COLO668 (cell line): ENCODE measurements around the gene BCL3.
"Not testable (repeated sequence)": the region's sequence is repeated elsewhere in the genome, so short reads cannot be mapped to it uniquely, and the experiment has no call there.

Experiments
- DNase-seq: peaks from one replicate; lab custom pipeline; 2025; ENCODE audit not compliant: unreplicated experiment; lab: John Stamatoyannopoulos, UW

Gene BCL3

DNA sequence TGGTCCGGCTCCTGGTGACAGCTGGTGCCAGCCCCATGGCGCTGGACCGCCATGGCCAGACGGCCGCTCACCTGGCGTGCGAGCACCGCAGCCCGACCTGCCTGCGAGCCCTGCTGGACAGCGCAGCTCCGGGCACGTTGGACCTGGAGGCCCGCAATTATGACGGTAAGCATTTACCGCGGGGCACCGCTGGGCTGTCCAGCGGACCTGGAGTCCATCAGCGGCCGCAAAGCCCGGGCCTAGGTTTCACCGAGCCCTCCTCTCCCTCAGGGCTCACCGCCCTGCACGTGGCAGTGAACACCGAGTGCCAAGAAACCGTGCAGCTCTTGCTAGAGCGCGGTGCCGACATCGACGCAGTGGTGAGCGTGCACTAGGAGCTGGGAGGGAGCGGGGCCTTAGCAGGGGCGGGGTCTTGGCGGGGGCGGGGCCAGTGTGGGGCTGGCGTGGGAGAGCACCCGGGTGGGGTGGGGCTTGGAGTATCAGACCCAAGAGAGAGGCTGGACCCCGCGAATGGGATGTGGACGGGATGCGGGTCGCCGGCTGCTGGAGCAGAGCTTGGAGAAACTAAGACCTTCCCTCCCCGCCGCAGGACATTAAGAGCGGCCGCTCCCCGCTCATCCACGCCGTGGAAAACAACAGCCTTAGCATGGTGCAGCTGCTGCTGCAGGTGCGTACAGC is 8.7 kb downstream of the BCL3 start:
- no peak for DNase-seq

DNA sequence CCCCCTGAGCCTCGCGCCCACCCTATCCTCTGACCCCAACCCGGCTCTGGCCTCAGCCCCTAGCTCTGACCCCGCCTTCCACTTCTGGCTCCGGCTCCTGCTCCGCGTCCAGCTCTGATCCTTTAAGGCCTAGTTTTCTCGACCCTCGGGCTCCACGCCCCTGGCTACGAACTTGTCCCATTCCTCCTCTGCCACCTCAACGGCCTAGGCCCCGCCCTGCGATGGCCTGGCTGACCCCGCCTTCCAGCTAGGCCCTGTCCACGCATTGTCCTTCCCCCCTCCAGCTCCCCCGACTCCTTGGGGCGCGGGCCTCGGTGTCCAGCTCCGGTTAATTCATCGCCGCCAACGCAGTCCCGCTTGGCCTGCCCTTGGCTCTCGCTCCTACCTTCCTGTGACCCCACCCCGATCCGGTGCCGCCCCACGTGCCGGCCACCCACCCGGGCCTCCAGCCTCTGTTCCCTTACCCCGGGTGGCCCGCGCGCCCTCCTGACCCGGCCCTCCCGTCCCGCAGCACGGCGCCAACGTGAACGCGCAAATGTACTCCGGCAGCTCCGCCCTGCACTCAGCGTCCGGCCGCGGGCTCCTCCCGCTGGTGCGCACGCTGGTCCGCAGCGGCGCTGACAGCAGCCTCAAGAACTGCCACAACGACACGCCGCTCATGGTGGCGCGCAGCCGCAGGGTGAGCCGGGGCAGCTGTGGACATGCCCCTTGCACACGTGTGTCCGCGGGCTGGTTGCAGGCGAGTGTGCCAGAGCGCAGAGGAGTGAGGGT is 9.4 kb downstream of the BCL3 start:
- no peak for DNase-seq

DNA sequence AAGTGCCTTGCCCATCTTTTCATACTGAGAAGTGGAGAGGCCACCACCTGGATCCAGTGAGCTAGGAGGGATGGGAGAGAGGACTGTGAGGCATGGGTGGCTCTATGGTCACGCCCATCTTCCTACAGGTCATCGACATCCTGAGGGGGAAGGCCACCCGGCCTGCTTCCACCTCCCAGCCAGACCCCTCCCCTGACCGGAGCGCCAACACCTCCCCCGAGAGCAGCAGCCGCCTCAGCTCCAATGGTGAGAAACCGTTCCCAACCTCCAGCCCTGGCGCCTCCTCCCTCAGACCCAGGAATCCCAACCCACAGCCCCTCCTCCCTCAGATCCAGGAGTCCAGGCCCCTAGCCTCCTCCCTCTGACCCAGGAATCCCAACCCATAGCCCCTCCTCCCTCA is 10.1 kb downstream of the BCL3 start:
- DNase-seq: no peak

DNA sequence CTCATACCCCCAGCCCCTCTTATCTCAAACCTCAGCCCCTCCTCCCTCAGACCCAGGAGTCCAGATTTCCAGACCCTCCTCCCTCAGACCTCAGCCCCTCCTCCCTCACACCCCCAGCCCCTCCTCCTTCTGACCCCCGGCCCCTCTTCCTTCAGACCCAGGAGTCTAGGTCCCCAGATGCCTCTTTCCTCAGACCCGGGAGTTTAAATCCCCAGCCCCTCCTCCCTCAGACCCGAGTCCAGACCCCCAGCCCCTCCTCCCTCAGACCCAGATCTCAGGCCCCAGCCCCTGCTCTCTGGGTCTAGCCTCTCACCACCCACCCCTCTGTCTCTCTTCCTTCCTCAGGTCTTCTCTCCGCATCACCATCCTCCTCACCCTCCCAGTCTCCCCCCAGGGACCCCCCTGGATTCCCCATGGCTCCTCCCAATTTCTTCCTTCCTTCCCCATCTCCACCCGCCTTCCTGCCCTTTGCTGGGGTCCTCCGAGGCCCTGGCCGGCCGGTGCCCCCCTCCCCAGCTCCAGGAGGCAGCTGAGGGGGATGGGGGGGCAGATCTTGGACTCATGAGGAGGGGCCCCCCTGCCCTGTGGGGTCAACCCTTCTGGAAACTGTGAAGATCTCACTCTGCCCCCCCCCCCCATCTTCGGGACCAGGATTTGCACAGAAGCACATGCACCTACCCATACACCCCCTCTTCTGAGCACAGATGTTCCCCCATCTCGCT is 10.7 kb downstream of the BCL3 start:
- DNase-seq: no peak

DNA sequence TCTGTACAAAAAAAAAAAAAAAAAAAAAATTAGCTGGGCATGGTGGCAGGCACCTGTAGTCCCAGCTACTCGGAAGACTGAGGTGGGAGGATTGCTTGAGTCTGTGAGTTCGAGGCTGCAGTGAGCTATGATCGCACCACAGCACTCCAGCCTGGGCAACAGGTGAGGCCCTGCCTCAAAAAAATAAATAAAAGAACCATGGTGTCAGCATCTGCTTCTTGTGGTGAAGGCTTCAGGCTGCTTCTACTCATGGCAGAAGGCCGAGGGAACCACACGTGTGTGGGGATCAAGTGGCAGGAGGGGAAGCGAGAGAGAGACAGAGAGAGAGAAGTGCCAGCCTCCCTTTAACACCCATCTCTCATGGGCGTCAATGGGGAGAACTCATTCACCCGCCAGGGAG is 13.5 kb downstream of the BCL3 start:
- no peak for DNase-seq

DNA sequence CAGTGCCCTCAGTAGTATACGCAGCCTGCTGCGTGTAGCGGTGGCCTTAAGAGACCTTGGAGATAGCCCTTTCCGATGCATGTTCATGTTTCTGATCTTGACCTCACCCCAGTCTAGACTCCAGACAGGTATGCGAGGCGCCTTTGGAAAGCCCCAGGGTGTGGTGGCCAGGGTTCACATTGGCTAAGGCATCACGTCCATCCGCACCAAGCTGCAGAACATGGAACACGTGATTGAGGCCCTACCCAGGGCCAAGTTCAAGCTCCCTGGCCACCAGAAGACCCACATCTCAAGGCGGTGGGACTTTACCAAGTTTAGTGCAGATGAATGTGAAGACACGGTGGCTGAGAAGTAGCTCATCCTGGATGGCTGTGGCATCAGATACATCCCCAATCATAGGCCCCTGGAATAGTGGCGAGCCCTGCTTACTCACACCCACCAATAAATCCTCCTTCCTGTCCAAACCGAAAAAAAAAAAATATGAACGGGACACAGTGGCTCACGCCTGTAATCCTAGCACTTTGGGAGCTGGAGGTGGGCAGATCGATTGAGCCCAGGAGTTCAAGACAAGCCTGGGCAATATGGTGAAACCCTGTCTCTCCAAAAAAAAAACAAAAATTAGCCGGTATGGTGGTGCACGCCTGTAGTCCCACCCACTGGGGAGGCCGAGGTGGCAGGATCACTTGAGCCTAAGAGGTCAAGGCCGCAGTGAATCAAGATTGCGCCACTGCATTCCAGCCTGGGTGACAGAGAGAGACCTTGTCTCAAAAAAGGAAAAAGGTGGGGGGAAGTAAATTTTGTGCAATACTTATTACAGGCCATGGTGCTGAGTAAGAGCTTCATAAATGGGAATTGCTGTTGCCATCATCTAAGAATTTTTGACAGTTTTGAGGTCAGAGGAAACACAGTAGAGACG is 16.8 kb downstream of the BCL3 start:
- DNase-seq: no peak

DNA sequence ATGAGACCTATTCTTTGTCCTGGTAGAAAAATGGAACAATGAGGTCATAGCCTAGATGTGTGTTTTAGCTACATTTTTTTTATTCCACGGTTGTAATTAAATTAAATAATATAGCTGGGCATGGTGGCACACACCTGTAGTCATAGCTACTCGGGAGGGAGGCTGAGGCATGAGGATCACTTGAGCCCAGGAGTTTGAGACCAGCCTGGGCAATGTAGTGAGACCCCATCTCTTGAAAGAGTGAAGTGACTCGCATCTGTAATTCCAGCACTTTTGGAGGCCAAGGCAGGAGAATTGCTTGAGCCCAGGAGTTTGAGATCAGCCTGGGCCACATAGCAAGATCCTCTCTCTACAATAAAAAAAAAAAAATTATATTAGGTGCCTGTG is 17.4 kb downstream of the BCL3 start:
- DNase-seq: no peak

DNA sequence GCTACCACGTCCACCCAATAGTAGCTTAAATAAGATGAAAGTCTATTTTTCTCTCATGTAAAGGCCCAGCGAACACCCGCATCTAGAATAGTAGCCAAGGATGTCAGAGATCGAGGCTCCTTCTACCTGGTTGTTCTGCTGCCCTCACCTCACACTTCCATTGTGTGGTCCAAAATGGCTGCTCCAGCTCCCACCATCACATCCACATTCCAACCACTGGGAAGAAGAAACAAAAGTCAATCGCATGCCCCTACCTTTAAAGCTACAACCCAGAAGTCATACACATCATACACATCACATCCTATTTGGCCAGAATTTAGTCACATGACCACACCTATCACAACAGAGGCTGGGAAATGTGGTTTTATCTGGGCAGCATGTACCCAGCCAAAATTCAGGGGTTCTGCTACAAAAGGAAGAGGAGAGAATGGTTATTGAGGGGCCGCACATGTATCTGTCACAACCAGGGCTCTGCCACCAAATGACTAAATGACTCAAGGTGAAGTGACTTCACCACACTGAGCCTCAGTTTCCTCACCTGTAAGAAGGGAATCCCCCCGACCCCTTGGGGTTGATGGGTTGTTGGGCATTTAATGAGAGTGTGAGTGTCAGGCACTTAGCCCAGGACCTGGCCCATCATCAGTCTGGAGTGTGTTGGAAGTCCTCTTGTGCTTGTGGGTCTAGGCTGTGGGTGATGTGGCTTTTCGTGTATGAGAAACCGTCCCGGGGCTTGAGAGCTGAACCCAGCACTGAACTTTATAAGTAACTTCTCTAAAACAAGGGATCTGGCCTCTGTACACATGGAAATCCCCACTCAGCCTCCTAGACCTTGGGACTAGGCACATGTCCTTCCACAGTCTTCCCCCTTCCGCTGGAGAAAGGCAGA is 19.0 kb downstream of the BCL3 start:
- DNase-seq: no peak

DNA sequence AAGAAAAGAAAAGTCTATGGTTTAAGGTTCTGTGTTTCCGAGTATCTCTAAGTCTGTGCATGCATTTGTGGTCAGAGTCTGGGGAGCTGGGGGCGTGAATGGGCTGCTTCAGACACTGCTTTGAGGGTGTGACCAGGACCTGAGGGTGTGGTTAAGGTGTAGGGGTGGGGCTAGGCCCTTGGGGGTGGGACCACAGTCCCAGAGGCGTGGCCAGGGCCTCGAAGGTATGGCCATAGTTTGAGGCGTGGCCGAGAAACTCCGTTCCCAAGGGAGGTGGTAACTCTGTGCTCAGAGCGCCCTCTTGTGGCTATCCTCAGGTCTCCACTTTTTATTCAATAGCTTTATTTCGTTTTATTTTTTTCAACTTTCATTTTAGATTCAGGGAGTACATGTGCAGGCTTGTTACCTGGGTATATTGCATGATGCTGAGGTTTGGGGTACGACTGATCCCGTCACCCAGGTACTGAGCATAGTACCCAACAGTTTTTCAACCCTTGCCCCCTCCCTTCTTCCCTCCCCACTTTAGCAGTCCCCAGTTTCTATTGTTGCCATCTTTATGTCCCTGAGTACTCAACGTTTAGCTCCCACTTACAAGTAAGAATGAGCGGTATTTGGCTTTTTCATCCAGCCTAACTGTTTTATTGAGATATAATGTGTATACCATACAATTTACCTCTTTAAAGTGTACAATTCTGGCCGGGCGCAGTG is 22.2 kb downstream of the BCL3 start:
- peak; percentile 94 for DNase-seq

DNA sequence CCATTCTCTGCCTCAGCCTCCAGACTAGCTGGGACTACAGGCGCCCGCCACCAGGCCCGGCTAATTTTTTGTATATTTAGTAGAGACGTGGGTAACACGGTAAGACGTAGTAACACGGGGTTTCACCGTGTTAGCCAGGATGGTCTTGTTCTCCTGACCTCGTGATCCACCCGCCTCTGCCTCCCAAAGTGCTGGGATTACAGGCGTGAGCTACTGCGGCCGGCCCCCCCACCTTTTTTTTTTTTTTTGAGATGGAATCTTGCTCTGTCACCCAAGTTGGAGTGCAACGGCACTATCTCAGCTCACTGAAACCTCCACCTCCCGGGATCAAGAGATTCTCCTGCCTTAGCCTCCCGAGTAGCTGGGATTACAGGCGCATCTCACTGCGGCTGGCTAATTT is 23.6 kb downstream of the BCL3 start:
- DNase-seq: not testable (repeated sequence)

DNA sequence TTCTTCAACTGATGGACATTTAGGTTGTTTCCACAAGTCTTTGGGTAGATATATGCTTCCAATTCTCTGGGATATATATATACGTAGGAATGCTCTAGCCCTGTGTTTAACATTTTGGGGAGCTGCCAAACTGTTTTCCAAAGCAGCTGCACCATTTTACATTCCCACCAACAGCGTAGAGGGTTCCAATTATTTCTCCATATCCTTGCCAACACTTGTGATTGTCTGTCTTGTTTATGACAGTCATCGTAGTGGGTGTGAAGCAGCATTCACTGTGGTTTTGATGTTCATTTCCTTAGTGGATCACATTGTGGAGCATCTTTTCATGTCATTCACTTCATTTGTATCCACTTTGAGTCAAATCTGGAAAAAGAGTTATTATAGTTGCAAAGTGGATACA is 24.5 kb downstream of the BCL3 start:
- DNase-seq: no peak

DNA sequence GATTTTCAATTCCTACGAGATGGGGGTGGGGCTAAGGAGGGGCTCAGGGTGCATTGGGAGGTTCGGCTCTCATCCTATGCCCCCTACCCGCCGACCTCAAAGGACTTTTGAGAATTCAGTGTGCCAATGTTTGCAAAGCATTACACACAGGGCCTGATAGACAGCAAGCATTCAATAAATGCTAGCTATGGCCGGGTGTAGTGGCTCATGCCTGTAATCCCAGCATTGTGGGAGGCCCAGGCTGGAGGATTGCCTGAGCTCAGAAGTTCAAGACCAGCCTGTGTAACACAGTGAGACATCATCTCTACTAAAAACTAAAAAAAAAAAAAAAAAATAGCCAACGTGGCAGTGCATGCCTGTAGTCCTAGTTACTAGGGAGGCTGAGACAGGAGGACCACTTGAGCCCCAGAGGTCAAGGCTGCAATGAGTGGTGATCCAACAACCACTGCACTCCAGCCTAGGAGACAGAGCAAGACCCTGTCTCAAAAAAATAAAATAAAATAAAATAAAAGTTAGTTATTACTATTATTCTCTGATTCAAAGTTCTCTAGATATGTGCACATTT is 27.2 kb downstream of the BCL3 start:
- no peak for DNase-seq

DNA sequence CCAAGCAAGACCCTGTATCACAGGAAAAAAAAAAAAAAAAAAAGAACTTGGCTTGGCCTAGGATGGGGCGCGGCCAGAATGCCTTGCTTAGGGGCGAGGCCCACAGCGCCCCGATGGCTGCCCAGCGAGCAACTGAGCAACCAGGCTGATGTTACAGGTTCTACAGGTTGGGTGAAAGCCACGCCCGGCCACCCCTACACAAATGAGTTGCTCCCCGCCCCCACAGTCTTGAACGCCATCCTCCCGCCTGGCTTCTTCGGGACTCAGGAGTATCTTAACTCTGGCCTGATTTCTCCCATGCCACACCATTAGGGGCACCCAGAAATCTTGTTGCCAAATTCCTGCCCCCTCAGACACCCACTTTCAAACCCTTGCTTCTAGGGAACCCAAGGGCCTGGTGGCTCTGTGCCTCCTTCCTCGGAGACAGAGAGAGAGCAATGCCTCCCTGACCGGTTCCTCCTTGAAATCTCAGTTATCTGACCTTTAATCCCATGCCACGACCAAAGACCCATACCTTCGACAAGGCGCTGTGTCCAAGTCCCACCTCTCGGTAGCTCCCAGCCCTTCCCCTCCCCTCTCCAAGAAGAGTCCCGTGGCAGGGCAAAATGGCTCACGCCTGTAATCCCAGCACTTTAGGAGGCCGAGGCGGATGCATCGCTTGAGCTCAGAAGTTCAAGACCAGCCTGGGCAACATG is 28.0 kb downstream of the BCL3 start:
- no peak for DNase-seq

DNA sequence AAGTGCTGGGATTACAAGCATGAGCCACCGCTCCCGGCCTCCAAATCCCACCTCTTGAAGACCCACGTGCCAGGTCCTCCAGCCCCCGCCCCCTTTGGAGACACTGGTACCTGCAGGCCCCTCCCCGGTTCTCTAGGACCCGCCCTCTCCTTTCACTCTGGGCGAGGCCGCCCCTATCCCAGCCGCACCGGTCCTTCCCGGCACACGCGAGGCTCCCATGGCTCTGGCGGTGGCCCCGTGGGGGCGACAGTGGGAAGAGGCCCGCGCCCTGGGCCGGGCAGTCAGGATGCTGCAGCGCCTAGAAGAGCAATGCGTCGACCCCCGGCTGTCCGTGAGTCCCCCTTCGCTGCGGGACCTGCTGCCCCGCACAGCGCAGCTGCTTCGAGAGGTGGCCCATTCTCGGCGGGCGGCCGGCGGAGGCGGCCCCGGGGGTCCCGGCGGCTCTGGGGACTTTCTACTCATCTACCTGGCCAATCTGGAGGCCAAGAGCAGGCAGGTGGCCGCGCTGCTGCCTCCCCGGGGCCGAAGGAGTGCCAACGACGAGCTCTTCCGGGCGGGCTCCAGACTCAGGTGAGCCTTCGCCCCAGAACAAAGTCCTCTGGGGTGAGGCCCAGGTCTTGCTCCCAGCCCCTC is 29.3 kb downstream of the BCL3 start, which contains the start of gene CBLC:
Gene CBLC (plus strand): TSS at position 176 of the 633 bp plus-strand sequence. CDS start 42 bp downstream, at position 218.
- DNase-seq: peak; percentile 92

DNA sequence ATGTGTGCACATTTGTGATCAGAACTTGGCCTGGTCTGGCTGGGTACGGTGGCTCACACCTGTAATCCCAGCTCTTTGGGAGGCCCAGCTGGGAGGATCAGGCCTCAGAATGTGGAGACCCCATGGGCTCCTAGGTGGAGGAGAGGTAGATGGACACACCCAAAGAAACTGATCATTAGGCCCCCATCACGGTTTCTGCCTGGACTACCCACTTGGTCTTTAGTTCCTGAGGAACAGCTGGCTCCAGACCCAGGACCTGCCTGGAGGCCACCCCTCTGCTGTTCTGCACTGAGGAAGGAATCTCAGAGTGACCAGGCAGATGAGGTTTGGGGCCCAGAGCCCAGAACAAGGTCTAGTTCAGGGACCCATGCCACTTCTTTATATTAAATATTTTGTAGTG is 30.6 kb downstream of the BCL3 start:
- no peak for DNase-seq

DNA sequence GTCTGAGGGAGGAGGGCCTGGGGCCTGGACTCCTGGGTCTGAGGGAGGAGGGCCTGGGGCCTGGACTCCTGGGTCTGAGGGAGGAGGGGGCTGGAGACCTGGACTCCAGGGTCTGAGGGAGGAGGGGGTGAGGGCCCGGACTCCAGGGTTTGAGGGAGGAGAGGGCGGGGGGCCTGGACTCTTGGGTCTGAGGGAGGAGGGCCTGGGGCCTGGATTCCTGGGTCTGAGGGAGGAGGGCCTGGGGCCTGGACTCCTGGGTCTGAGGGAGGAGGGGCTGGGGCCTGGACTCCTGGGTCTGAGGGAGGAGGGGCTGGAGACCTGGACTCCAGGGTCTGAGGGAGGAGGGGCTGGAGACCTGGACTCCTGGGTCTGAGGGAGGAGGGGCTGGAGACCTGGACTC is 33.2 kb downstream of the BCL3 start:
- not testable (repeated sequence) for DNase-seq

DNA sequence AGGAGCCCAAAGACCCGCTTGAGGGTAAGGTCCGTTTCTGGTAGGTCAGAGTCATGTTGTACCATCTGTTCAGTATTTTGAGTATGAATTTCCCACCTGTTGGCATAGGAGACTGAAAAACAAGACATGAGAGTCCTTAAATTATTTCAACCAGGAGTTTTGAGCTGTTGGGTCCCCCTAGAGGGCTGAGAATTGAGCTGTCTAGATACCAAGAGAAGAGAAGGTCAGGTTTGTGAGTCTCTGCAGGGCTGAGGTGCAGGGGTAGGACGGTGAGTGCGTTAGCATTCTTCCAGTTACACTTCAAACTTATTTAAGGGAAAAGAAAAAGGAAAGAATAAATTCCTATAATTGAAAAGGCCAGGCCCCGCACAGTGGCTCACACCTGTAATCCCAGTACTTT is 34.2 kb downstream of the BCL3 start:
- no peak for DNase-seq

DNA sequence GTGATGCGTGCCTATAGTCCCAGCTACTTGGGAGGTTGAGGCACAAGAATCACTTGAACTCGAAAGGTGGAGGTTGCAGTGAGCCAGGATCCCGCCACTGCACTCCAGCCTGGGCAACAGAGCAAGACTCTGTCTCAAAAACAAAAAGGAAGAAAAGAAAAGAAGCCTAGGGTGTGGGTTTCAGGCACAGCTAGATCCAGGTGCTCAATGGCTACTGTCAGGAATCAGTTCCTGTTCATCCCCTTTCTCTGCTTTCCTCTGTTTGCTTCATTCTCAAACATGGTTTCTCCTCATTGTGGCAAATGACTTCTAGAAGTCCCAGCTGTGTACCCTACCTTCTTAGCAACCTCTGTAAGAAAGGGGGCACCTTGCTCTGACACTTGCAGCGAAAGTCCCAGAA is 35.0 kb downstream of the BCL3 start:
- DNase-seq: no peak
